WI38 (cell line): Measurements from ENCODE around the gene C12orf43.

Source experiments
- H3K4me3 ChIP-seq: 2 replicates; pipeline ENCODE4 v1.5.1; 2011; ENCODE audit warnings: low read depth, mild to moderate bottlenecking, control low read depth, low read length
- TF ChIP-seq, protein P1 (sequence below): IDR thresholded peaks from 2 replicates; pipeline ENCODE4 v1.5.1; 2012; ENCODE audit warnings: low read depth, mild to moderate bottlenecking, control low read depth, low read length

Gene C12orf43

GRCh38 chr12:120971299-120972180 lies 44.7 kb downstream of the C12orf43 start:
- TF ChIP-seq, protein P1, sequence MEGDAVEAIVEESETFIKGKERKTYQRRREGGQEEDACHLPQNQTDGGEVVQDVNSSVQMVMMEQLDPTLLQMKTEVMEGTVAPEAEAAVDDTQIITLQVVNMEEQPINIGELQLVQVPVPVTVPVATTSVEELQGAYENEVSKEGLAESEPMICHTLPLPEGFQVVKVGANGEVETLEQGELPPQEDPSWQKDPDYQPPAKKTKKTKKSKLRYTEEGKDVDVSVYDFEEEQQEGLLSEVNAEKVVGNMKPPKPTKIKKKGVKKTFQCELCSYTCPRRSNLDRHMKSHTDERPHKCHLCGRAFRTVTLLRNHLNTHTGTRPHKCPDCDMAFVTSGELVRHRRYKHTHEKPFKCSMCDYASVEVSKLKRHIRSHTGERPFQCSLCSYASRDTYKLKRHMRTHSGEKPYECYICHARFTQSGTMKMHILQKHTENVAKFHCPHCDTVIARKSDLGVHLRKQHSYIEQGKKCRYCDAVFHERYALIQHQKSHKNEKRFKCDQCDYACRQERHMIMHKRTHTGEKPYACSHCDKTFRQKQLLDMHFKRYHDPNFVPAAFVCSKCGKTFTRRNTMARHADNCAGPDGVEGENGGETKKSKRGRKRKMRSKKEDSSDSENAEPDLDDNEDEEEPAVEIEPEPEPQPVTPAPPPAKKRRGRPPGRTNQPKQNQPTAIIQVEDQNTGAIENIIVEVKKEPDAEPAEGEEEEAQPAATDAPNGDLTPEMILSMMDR: peak; percentile 53
- H3K4me3 ChIP-seq: no peak overlapping the region

DNA sequence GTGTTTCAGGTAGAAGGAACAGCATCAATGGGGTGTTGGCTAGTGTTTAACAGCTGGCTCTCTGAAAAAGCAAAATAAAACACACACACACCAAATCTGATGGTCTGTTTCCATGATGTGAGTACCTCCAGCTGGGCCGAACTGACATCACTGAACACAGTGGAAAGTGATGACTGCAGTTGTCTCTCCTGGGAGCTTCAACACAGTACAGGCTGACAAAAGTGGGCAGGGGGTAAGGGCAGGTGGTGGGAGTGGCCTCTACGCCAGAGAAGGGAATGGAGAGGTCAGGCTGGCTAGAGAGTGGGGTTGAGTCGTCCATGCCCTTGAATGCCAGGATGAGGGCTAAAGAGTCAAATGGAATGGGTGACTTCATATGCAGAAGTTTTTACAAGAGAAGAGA lies 46.0 kb downstream of the C12orf43 start:
- TF ChIP-seq, protein P1: no peak
- H3K4me3 ChIP-seq: no peak overlapping the region

GRCh38 chr12:120965534-120966091 lies 50.7 kb downstream of the C12orf43 start:
- no peak overlapping the region for H3K4me3 ChIP-seq
- TF ChIP-seq, protein P1: no peak

- TF ChIP-seq, protein P1: no peak
Measured at GRCh38 chr12:120964298-120964697, 52.0 kb downstream of the C12orf43 start.

GRCh38 chr12:120962532-120963020 lies 53.7 kb downstream of the C12orf43 start:
- TF ChIP-seq, protein P1: no peak
- no peak overlapping the region for H3K4me3 ChIP-seq

More at GRCh38 chr12:120964298-120964697, 52.0 kb downstream of the C12orf43 start:
- H3K4me3 ChIP-seq: no peak overlapping the region

DNA sequence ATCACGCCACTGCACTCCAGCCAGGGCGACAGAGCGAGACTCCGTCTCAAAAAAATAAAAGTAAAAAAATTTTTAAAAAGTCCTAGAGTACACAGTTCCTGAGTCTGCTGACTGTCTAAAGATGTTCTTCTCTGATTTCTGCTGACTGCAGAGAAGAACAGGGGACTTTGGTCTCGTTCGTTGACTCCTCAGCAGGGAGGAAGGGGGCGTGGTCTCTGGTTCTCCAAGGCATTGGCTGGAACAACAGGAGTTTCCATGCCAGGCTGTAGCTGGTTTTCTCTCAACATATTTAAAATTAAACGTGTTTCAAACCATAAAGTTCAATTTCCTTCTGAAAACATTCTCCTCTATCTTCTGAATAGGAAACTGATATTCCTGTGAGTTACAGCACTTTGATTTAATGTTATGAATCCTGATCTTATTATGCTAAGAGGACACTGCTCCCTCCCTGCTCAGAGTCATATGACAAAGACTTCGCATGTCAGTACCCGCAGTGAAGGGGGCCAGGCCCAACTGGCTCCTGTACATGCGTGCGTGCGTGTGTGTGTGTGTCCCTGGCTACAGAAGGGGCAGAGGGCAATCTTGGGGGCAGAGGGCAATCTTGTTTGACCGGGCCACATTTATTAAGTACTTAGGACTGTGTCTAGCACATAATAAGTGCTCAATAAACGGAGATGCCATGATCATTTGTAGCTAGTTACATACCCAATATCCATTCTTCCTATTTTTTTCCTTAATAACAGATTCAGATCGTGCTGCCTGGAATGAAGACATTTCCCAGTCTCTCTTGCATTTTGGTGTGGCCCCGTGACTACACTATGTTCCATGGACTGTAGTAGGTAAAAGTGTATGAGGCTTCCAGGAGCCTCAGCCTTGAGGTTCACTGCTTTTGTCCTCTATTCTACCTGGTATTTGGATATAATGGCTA lies 54.4 kb downstream of the C12orf43 start:
- TF ChIP-seq, protein P1: no peak
- no peak overlapping the region for H3K4me3 ChIP-seq
